PFSK-1 (cell line): ENCODE data around the gene NFATC3.

Source experiments
- FOXP2 ChIP-seq: optimal IDR thresholded peaks from 2 replicates; pipeline ENCODE3; 2011; ENCODE audit warnings: borderline replicate concordance, control low read depth, inconsistent platforms; ENCODE audit not compliant: insufficient read depth; ENCODE audit errors: extremely low read length, extremely low read depth
- POLR2AphosphoS5 ChIP-seq: IDR thresholded peaks from 2 replicates; pipeline ENCODE4 v1.6.1; 2012; ENCODE audit warnings: low read depth, mild to moderate bottlenecking, control low read depth, low read length, moderate library complexity
- REST ChIP-seq, 2 experiments: IDR thresholded peaks; 2 replicates each; pipeline versions ENCODE4 v1.6.1 to v1.8.0; 2011 to 2012; ENCODE audit warnings: low read depth in 2 of 2, low read length in 2 of 2, control low read depth in 1 of 2, inconsistent platforms in 1 of 2, mild to moderate bottlenecking in 1 of 2, moderate library complexity in 1 of 2; ENCODE audit not compliant: insufficient read depth in 1 of 2
- SIN3A ChIP-seq: IDR thresholded peaks from 2 replicates; pipeline ENCODE4 v1.6.1; 2012; ENCODE audit warnings: mild to moderate bottlenecking, low read length, moderate library complexity, borderline replicate concordance; ENCODE audit not compliant: insufficient read depth
- TAF1 ChIP-seq: IDR thresholded peaks from 2 replicates; pipeline ENCODE4 v1.6.1; 2012; ENCODE audit warnings: low read length, control low read depth, borderline replicate concordance; ENCODE audit not compliant: insufficient read depth

Gene NFATC3

DNA sequence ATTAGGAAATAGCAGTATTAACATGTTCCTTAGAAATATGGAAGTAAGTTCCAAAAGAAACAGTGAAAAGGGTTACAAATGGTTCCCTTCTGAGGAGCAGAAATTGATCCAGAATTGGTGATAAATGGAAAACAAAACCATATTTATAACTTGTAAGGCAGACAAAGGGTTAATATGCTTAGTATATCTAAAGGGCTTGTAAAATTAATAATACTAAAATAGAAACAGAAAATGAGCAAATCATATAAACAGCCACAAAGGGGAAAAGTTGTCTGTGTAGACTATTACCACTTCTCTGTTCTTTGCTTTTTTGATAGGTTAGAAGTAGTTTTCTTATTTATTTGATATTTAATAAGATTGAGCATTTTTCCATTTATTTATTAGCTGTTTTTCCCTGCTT is 64.4 kb downstream of the NFATC3 start:
- no peak for TF ChIP-seq FOXP2
- TF ChIP-seq REST (IDR thresholded peaks at IDR 0.05; ENCODE audit: insufficient read depth in 1 of 2, low read depth in 2 of 2, low read length in 2 of 2) = no peak
- TF ChIP-seq POLR2AphosphoS5 = no peak
- no peak for TF ChIP-seq SIN3A
- TF ChIP-seq TAF1 = no peak

DNA sequence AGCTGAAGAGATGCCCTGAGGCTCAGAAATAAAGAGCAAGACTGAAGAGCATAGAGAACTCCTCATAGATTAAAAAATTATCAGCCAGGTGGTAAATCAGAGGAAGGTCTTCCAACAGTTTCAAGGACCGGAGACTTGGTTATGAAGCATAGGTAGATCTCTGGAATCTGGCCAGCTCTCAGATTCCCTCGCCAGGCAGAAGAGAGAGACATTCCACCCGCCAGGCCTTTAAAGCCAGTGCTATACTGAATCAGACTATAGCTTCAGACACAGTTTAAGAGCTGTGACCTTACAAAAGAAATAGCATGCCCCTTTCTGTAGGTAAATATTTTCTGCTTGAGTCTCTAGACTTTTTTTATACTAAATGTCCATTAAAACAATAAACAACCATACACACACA is 70.3 kb downstream of the NFATC3 start:
- TF ChIP-seq POLR2AphosphoS5 (no peak), REST (IDR thresholded peaks at IDR 0.05; ENCODE audit: insufficient read depth in 1 of 2, low read depth in 2 of 2, low read length in 2 of 2) (no peak), SIN3A (no peak), FOXP2 (no peak), TAF1 (no peak)

DNA sequence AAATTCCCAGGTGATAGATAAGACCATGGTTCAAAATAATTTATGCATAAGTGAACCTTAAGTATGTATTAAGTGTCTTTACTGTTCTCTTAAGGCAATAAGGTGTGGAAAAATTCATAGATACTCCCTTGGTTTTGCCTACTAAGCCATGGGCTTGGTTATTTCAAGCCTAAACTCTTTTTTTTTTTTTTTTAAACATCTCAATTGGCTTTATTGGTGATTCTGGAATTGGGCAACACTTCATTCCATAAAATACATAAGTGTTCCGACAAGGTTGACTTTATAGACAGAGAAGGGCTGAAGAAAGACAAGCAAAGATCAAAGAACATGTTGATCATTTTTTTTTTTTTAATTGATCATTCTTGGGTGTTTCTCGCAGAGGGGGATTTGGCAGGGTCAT is 77.2 kb downstream of the NFATC3 start:
- TF ChIP-seq FOXP2 = no peak
- no peak for TF ChIP-seq REST (IDR thresholded peaks at IDR 0.05; ENCODE audit: insufficient read depth in 1 of 2, low read depth in 2 of 2, low read length in 2 of 2)
- no peak for TF ChIP-seq POLR2AphosphoS5
- no peak for TF ChIP-seq SIN3A
- no peak for TF ChIP-seq TAF1

DNA sequence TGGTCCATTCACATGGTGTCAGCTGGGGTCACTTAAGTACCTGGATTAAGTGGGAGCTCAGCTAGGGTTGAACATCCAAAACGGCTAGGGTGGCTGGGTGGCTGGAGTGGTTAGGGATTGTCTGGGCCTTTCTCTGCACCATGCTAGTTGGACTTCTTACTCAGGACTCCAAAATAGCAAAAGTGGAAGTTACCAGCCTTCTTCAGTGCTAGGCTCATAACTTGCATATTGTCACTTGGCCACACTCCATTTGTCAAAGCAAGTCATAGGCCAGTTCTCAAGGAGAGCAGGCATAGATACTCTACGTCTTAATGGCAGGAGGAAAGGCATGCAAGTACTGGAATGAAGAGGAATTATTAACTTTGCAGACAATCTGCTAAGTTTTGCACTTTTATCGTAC is 81.1 kb downstream of the NFATC3 start:
- TF ChIP-seq POLR2AphosphoS5 = no peak
- TF ChIP-seq REST (IDR thresholded peaks at IDR 0.05; ENCODE audit: insufficient read depth in 1 of 2, low read depth in 2 of 2, low read length in 2 of 2) = no peak
- no peak for TF ChIP-seq TAF1
- no peak for TF ChIP-seq FOXP2
- no peak for TF ChIP-seq SIN3A
